ENCODE measurements around the gene XRCC4.

DNA sequence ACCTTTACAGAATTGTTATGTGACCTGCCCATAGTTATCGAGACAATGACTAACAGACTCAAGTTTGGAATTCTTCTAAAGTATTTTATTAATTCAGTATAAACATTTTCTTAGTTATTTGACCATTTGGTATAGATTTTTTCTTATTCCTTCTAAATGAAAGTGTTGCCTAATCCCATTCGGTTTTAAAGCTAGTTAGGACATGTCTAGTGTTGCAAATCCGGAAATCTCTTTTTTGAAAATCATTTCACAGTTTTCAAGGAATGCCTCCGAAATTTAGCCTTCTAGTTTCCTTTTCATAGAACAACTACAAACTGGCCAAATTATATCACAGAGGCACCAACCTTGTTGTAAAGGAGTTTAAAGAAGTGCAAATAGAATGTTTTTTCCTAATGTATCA, 171.8 kb downstream of the XRCC4 start:
- TF ChIP-seq, protein P1, sequence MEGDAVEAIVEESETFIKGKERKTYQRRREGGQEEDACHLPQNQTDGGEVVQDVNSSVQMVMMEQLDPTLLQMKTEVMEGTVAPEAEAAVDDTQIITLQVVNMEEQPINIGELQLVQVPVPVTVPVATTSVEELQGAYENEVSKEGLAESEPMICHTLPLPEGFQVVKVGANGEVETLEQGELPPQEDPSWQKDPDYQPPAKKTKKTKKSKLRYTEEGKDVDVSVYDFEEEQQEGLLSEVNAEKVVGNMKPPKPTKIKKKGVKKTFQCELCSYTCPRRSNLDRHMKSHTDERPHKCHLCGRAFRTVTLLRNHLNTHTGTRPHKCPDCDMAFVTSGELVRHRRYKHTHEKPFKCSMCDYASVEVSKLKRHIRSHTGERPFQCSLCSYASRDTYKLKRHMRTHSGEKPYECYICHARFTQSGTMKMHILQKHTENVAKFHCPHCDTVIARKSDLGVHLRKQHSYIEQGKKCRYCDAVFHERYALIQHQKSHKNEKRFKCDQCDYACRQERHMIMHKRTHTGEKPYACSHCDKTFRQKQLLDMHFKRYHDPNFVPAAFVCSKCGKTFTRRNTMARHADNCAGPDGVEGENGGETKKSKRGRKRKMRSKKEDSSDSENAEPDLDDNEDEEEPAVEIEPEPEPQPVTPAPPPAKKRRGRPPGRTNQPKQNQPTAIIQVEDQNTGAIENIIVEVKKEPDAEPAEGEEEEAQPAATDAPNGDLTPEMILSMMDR (IDR thresholded peaks at IDR 0.05; ENCODE audit: insufficient read depth, low read depth, low read length): no peak
- no peak for TF ChIP-seq EZH2 (IDR thresholded peaks at IDR 0.05; ENCODE audit: insufficient read depth, low read length)

Measured in astrocyte (in vitro differentiated cells and primary cell).